GM21367 (cell line): ENCODE measurements around the gene RHBDD2.
"Not testable (repeated sequence)": the region's sequence is repeated elsewhere in the genome, so short reads cannot be mapped to it uniquely, and the experiment has no call there.

ENCODE experiments used
- ATAC-seq: cut with Tn5 transposase; IDR thresholded peaks from one replicate; pipeline ENCODE4 v1.9.1; 2021; ENCODE audit not compliant: unreplicated experiment

Gene RHBDD2

GRCh38 chr7:75888464-75889222 lies 9.8 kb downstream of the RHBDD2 start:
- ATAC-seq: no peak

- ATAC-seq: no peak
Observed at GRCh38 chr7:75889223-75889825, 10.5 kb downstream of the RHBDD2 start.

GRCh38 chr7:75889826-75890225 lies 11.0 kb downstream of the RHBDD2 start:
- ATAC-seq: no peak

- ATAC-seq: not testable (repeated sequence)
Observed at GRCh38 chr7:75891237-75891636, 12.4 kb downstream of the RHBDD2 start.

GRCh38 chr7:75891815-75892411 lies 13.1 kb downstream of the RHBDD2 start:
- no peak for ATAC-seq

GRCh38 chr7:75892634-75893272 lies 13.9 kb downstream of the RHBDD2 start:
- ATAC-seq: no peak

- no peak for ATAC-seq
Observed at GRCh38 chr7:75896803-75897327, 18.0 kb downstream of the RHBDD2 start.

GRCh38 chr7:75900617-75901315 lies 21.9 kb downstream of the RHBDD2 start:
- ATAC-seq: no peak

GRCh38 chr7:75905785-75906604 lies 27.2 kb downstream of the RHBDD2 start:
- no peak for ATAC-seq

GRCh38 chr7:75906991-75907667 lies 28.3 kb downstream of the RHBDD2 start:
- ATAC-seq: no peak

- ATAC-seq: not testable (repeated sequence)
Observed at GRCh38 chr7:75907668-75908039, 28.8 kb downstream of the RHBDD2 start.

GRCh38 chr7:75909521-75910132 lies 30.8 kb downstream of the RHBDD2 start:
- ATAC-seq: no peak

- not testable (repeated sequence) for ATAC-seq
Observed at GRCh38 chr7:75911186-75911585, 32.4 kb downstream of the RHBDD2 start.

- no peak for ATAC-seq
Observed at GRCh38 chr7:75913437-75913836, 34.6 kb downstream of the RHBDD2 start.

- no peak for ATAC-seq
Observed at GRCh38 chr7:75914169-75914654, 35.4 kb downstream of the RHBDD2 start.

- peak; percentile 85 for ATAC-seq
Observed at GRCh38 chr7:75914655-75915415, 36.0 kb downstream of the RHBDD2 start, which contains the start of gene POR. POR (plus strand) TSS chr7:75915155; CDS start chr7:75954002, 38,847 bp downstream.

- ATAC-seq: no peak
Observed at GRCh38 chr7:75915416-75916156, 36.8 kb downstream of the RHBDD2 start.
